Right ventricle myocardium superior (tissue), 1 donor: ENCODE results near the gene PRODH. TPM values are rescaled to one million over a fixed set of nuclear protein-coding genes. Genes with fewer than 3 reads are reported as not detected.
"Not testable (repeated sequence)": the region's sequence is repeated elsewhere in the genome, so short reads cannot be mapped to it uniquely, and the experiment has no call there.

Source experiments
- ATAC-seq: fragments of 200-7000 bp; cut with Tn5 transposase; one replicate; pipeline ENCODE4 v1.9.1; 2020; ENCODE audit warnings: mild to moderate bottlenecking; ENCODE audit not compliant: poor library complexity
- DNase-seq: peaks from one replicate; pipeline ENCODE4 v3.0.0-alpha.2; 2020
- intact Hi-C: fragments of 100-400 bp; cut with DNase I; formaldehyde crosslinking; loops from one replicate; pipeline ENCODE4 v1.11.2; 2022
- total RNA-seq: library from RNA; stranded (reverse); fragmentation: NEBNext Ultra II Directional; extraction: Animal tissue kit (Norgen Biotek cat#: 25700); gene quantifications from one replicate; pipeline ENCODE4 v1.2.1, GENCODE V29; 2021
- donor health status: DM: no; HTN: yes; CAD: no; lungs with severe emphysema.

The PRODH gene
- total RNA-seq, 1 donor from 2014 or later, result 11.9 TPM

DNA sequence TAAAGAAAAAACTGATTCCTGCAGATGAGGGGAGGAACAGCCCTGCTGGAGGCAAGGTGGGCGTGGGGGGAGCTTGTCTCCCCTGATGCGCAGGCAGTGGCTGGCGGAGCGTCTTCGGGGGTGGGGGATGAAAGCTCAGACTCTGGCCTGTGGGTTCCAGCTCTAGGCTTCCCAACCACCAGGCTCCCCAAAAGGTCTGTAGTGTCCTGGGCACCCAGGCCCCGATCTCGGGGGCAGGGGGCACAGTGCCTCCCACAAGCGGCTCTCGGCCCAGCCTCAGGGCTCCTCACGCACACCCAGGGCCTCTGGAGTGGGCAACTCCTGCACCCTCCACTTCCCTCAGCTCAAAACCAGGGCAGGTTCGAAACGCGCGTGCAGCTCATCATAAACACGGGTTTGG is 20.9 kb upstream of the PRODH start:
- intact Hi-C loops, ATAC-seq: not testable (repeated sequence)
- DNase-seq, result peak; percentile 11

DNA sequence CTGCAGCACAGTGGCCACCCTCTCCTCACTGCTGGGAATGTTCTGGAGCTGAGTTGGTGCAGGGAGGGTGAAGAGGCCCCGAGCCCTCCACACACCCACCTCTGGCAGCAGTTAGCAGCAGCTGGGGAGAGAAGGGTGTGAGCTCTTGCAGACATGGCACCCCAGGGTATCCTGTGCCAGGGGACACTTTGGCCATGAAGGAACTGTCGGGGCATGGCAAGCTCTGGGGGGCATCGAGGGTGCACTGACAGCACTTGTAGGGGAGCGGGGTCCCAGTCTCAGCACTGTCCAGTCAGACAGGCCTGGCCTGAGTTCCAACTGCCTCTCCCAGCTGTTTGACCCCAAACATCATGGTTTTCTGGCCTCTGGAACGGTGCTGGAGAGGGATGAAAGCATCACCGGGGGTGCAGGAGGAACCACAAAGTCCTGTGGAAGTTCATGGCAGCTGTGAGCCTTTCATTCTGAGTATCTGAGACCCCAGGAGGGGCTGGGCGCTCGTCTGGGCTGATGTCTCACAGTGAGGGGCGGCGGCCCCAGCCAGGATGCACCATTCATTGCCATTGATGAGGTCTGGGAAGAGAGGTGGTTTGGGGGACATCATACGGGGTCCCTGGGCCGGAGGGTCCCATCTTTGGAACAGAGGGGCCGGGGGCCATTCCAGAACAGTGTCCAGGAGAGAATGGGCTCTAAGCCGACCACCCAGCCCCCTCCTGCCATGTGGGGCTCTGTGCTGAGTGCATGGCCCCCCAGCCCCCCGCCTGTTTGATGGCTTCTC is 20.2 kb upstream of the PRODH start:
- peak; percentile 16 for DNase-seq
- intact Hi-C loops, ATAC-seq: not testable (repeated sequence)

DNA sequence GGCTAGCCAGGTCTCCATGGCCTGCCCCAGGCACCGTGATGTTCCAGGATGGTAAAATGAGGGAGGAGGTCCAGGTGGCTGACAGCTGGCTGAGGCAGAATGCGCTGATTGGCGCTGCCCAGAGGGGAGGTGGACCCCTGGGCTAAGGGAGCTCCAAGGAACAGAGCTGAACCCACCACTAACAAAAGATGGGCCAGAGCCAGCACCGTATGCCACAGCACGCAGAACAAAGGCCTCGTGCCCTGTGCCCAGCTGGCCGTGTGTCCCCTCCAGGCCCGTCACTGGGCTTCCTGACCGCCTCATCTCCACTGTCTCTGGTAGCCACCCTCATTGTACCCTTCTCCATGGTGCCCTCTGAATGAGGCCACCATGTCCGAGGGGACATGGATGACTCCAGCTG is 19.6 kb upstream of the PRODH start:
- intact Hi-C loops, result no loop called here
- DNase-seq (peak; percentile 17), ATAC-seq (no peak)

DNA sequence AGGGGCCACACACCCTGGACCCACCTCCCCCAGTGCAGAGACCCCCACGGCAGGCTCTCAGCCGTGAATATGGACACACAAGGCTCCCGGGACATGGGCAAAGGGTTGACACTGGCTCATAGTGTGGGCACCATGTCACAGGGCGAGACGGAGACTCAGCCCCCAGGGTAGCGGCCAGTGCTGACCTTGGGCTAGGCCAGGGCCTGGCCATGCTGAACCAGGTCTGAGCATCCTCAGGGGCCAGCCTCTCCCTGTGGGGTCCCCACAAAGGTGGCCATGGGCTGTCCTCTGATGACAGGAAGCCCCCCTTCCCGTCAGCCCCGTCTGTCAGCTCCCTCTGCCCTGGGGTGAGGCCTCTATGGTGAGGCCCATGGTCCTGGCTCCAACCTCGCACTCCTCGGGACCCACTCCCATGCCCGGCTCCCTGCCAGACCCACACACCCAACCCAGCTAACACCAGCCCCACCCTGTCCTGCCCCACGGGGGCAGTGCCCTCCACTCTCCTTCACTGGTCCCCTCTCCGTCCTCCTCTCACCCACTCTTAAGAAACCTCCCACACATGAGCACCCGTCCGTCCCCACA is 19.0 kb upstream of the PRODH start:
- no peak for ATAC-seq

DNA sequence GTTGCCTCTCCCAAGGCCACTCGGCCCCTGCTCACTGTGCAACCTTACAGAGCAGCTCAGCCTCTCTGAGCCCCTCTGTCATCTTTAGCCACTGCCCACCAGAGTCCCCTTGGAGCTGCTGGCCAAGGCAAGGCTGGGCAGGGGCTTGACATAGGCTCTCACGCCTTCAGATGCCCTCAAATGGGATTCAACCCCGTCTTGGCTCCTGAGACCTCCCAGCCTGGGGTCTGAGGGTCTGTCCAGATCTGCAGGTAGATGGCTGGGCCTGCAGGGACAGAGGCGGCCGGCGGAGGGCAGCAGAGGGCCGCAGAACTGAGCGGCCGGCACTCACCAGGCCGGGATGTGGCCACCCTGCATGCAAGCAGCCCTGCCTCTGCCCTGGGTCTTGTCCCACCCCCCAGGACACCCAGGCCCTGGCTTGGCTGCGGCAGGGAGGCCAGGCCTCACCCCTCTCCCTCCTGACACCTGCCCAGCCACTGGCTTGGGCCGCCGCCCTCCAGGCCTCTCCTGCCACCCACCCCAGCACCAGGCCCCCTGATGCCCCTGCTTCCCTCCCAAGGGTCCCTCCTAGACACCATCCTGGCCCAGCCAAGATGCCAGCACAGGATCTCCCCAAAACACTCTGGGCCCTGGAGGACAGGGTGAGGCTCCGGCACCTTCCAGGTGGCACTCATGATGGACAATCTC is 18.4 kb upstream of the PRODH start:
- intact Hi-C loops, result not testable (repeated sequence)
- peak; percentile 95 for ATAC-seq
- peak; percentile 82 for DNase-seq

More for the DNA sequence above, 19.0 kb upstream of the PRODH start:
- peak; percentile 29 for DNase-seq
- intact Hi-C loops, result no loop called here

DNA sequence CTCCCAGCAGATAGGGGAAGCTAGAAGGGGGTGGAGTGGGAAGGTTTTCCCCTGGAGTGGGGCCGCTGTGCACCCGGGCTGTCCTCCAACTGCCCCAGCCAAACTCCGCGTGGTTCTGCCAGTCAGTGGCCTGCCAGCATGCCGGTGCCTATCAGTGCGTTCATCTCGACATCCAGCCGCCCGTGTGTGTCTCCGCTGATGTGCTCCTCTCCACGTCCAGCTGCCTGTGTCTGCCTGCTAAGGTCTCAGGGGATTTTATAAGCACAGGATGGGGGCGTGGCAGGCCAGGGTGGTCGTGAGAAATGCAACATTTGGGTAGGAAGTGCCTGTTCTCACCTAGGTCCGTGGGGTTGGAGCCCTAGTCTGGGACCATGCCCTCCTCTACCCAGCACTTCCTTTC is 17.0 kb upstream of the PRODH start:
- ATAC-seq, intact Hi-C loops: not testable (repeated sequence)
- peak; percentile 26 for DNase-seq

DNA sequence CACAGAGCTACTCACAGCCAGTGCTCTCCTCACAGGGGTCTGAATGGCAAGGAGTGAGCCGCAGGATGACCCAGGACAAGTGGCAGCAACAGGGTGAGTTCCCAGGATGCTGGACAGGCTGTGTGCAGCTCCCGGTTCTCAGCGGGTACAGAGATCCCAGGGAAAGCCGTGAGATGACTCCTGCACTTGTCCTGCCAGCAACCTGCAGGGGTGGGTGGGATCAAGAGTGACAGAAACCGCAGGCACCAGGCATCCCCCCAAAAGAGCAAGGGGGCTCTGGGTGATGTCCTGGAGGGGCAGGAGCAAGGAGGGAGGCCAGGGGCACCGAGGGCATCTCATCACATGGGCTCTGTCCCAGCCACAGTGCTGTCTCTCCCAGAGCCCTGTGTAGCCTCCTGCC is 15.9 kb upstream of the PRODH start:
- no peak for ATAC-seq
- intact Hi-C loops, result no loop called here
- DNase-seq, result peak; percentile 20

DNA sequence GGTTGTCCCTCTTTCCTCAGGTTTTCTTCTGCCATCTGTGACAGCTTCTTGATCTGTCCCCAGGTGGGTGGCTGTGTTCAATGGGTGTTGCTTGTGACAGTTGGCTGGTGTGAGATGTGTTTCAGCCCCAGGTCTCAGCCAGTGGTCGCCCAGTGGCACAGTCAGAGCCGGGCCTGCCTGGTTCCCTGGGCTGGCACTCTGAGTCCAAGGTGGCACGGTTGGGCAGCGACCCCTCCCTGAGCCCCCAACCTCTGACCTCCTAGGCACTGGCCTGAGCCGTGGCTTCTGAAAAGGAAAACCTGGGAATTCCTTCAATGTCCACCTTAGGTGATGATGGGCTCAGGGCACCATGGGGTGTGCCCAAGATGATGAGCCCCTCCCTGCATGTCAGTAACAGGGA is 14.0 kb upstream of the PRODH start:
- intact Hi-C loops, result no loop called here
- ATAC-seq, result no peak
- DNase-seq, result peak; percentile 25

DNA sequence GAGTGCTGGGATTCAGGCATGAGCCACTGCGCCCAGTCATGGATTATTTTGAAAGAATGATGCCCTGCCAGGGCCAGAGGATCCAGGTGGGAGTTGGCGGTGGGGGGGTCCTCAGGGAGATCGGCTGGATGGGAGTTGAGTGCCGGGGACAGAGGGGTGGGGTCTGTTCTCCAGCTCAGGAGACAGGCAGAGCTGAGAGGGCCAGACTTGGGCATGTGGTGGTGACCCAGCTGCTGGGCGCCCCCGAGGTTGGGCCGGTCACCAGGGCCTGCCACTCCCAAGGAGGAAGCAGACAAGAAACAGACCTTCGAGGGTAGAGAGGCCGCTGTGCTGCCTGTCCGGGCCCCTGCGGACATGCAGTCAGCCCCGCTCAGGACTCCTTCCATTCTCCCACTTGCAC is 11.8 kb upstream of the PRODH start:
- DNase-seq (peak; percentile 16), ATAC-seq (no peak)
- intact Hi-C loops, result no loop called here

DNA sequence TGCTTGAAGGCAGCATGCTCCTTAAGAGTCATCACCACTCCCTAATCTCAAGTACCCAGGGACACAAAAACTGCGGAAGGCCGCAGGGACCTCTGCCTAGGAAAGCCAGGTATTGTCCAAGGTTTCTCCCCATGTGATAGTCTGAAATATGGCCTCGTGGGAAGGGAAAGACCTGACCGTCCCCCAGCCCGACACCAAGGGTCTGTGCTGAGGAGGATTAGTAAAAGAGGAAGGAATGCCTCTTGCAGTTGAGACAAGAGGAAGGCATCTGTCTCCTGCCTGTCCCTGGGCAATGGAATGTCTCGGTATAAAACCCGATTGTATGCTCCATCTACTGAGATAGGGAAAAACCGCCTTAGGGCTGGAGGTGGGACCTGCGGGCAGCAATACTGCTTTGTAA is 11.0 kb upstream of the PRODH start:
- DNase-seq, ATAC-seq, intact Hi-C loops: not testable (repeated sequence)

DNA sequence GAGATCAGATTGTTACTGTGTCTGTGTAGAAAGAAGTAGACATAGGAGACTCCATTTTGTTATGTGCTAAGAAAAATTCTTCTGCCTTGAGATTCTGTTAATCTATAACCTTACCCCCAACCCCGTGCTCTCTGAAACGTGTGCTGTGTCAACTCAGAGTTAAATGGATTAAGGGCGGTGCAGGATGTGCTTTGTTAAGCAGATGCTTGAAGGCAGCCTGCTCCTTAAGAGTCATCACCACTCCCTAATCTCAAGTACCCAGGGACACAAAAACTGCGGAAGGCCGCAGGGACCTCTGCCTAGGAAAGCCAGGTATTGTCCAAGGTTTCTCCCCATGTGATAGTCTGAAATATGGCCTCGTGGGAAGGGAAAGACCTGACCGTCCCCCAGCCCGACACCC is 2.6 kb upstream of the PRODH start:
- ATAC-seq, DNase-seq, intact Hi-C loops: not testable (repeated sequence)

DNA sequence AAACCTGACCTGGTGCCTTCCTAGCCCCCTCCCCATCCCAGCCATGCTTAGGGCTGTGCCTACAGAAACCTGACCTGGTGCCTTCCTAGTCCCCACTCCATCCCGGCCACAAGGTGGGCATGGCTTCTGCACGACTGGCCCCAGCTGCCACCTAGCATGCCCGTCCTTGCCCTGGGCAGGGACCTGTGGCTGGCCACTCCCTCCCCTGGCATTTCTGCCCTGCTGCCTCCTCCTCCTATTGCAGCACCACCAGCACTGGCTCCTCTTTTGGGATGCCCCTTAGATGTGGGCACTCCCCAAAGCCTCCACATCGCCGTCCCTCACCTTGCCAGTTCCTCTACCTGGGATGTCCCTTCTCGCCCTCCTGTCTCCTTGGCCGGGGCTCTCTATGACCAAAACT is 1.4 kb downstream of the PRODH start:
- DNase-seq, intact Hi-C loops, ATAC-seq: not testable (repeated sequence)

DNA sequence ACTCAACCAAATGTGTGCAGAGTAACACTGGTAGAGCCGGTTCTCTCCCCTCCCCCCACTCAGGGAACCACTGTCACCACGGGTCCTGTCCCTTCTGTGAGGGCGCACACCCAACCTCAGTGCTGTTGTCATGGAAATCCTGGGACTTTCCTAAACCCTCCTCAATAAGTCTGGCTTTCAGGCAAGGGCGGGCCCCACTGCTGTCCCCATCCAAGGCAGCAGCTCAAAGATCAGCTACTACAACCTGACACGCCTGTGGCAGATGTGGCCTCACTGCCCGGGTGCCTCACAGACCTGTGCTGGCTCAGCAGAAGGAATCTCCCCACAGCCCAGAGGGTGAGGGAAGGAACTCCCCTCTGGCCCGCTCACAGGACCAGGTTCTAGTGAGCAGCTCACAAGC is 2.2 kb downstream of the PRODH start:
- DNase-seq, result no peak
- ATAC-seq, result no peak
- intact Hi-C loops, result no loop called here

DNA sequence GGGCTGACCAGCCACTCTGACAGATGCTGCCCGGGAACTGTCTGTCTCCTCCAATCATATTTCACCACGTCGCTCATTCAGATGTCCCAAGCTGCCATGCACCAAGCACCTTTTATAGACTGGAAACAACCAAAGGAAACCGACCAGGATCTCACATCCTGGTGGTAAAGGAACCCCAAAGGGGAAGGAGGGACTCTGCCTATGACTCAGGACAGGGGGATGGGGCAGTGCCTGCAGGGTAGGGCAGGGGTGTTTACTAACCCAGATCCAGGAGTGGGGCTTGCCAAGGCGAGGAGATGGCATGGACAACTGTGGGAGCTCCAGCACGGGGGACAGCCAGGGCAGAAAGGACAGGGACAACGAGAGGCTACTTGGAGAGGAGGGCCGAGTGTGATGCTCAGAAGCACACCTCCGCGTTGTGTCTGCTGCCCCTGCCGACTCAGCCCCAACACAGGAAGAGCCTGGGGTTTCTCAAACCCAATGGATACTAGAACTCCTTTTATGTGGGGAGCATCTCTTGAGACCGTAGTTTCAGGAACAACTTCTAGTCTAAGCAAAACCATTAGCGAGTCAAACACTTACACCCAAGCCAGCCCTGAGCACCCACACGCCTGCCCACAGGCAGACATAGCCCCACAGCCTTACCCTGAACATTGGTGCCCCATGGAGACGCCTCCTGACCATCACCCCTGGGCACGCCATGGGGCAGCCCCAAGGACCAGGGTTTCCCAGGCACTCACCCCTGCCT is 4.0 kb downstream of the PRODH start:
- ATAC-seq, result no peak
- DNase-seq, result no peak
- intact Hi-C loops, result no loop called here

DNA sequence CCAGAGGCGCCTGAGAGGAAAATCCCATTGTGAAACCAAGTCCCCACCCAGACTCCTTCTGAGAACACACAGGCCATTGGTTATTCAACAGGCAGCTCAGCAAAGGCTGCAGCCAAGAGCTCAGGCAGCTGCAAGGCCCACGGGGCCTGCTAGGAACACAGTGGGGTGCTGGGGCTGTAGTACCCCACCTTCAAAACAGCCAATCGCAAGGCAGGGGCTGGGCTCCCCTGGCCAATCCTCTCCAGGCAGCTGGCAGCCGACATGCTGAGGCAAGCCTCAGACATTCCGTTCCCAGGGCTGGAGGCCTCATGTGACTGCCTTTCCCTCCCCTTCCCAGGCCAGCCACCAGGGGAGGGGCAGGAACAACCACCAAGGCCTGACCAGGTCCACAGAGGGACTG is 6.6 kb downstream of the PRODH start:
- ATAC-seq (peak; percentile 93), DNase-seq (no peak)
- intact Hi-C loops, result no loop called here

DNA sequence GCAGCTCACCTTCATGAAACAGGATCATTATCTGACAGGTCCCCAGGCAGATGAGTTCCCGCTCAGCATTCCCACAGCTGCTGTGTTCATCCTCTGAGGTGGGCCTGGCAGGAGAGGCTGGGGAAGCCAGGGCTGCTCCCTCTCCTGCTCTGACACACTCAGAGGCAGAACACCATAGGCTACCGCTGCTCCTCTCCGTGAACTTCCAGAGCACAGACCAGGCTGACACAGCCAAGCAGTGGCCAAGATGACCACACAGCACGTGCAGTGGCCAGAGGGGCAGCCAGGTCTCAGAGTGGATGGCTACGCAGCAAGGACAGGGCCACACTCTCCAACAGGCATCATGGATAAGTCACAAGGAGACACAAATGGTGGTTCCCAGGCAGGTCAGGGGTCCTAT is 8.5 kb downstream of the PRODH start:
- DNase-seq (no peak), ATAC-seq (no peak)
- intact Hi-C loops, result no loop called here

DNA sequence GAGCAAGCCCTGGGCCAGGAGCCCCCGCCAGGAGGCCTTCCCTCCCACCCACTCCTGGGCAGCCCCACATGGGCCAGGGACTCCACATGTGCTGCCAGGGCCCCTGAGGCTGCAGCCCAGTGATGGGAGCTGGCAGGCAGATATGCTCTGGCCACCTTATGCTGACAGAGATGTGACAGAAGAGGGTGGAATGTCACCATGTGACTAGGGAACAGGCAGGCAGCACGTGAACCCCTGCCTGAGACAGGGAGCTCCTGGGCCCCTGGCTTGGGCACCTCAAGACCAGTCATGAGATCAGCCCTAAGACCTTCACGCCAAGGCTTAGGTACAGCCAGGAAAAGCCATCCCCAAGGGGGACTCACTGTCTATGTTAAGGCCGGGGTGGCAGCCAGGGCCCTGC is 9.1 kb downstream of the PRODH start:
- DNase-seq (no peak), ATAC-seq (peak; percentile 18)
- intact Hi-C loops, result no loop called here

DNA sequence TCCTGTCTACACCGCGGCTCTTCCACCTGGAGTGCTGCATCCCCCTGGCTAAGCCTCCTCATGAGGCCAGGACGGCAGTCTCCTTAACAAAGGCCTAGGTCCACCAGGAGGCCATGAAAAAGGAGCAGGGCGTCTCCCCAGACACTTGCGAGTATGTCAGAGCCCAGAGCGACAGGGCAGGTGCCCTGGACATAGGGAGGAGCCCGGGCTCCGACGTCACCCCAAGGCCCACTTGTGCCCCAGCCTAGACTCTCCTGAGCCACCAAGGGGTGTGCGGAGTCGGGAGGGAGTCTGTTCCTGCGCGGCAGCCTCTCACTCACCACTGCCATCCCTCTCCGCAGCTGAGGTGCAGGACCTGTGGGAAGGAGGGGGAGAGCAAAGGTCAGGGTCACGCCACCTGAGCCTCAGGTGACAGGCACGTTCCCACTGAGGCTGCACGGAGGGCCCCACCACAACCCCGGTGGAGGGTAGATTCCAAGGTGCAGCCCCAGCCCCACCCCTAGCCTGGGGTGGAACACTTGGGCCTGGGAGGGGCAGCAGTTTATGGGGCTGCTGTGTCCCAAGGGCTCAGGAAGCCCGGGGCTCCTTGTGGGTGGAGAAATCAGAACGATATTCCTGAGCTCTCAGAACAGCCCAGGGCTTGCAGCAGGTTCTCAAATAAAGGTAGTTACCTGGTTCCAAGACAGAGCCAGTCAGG is 10.6 kb downstream of the PRODH start:
- DNase-seq, result no peak
- no peak for ATAC-seq
- intact Hi-C loops, result no loop called here
